ENCODE data around the gene STARD13. TPM values are rescaled to one million over a fixed set of nuclear protein-coding genes. Genes with fewer than 3 reads are reported as not detected.
"Not testable (repeated sequence)": the region's sequence is repeated elsewhere in the genome, so short reads cannot be mapped to it uniquely, and the experiment has no call there.

STARD13 gene
- total and polyA plus RNA-seq, 4 donors: 2.7 to 15.3 (median 5.7) TPM

- Histone ChIP-seq H3K27me3 (ENCODE audit: control insufficient read depth in 4 of 4, insufficient read depth in 4 of 4, low read length in 3 of 4) (no peaks in the 10 kb centered on the region), H3K9ac (ENCODE audit: low read depth in 1 of 2, low read length in 2 of 2) (no peak overlapping the region), H3K36me3 (ENCODE audit: control insufficient read depth in 4 of 4, insufficient read depth in 3 of 4, low read depth in 1 of 4, low read length in 3 of 4) (peaks cover 0 to 10% (median 4%) of the 10 kb centered on the region in 4 donors), H3K27ac (ENCODE audit: low read depth in 1 of 2, low read length in 2 of 2) (no peak overlapping the region), H3K9me3 (ENCODE audit: control insufficient read depth in 4 of 4, low read length in 3 of 4) (peaks cover 0 to 2% (median 0%) of the 10 kb centered on the region in 4 donors), H3K4me1 (ENCODE audit: control insufficient read depth in 4 of 4, insufficient read depth in 4 of 4, low read length in 3 of 4) (peaks cover 2 to 16% (median 14%) of the 10 kb centered on the region in 4 donors), H3K4me3 (ENCODE audit: low read depth in 1 of 3, low read length in 3 of 3) (no peak overlapping the region)
- DNase-seq (ENCODE audit: low spot score): no peak
- 98% methylated on average over 2 of the region's 2 CpGs for WGBS
- TF ChIP-seq, protein P1, sequence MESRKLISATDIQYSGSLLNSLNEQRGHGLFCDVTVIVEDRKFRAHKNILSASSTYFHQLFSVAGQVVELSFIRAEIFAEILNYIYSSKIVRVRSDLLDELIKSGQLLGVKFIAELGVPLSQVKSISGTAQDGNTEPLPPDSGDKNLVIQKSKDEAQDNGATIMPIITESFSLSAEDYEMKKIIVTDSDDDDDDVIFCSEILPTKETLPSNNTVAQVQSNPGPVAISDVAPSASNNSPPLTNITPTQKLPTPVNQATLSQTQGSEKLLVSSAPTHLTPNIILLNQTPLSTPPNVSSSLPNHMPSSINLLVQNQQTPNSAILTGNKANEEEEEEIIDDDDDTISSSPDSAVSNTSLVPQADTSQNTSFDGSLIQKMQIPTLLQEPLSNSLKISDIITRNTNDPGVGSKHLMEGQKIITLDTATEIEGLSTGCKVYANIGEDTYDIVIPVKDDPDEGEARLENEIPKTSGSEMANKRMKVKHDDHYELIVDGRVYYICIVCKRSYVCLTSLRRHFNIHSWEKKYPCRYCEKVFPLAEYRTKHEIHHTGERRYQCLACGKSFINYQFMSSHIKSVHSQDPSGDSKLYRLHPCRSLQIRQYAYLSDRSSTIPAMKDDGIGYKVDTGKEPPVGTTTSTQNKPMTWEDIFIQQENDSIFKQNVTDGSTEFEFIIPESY (IDR thresholded peaks at IDR 0.05): no peak
- no peak for TF ChIP-seq JUND (IDR thresholded peaks at IDR 0.05)
- TF ChIP-seq RXRA (IDR thresholded peaks at IDR 0.05): no peak
- no peak for TF ChIP-seq FOXA1 (IDR thresholded peaks at IDR 0.05)
- TF ChIP-seq, protein P2, sequence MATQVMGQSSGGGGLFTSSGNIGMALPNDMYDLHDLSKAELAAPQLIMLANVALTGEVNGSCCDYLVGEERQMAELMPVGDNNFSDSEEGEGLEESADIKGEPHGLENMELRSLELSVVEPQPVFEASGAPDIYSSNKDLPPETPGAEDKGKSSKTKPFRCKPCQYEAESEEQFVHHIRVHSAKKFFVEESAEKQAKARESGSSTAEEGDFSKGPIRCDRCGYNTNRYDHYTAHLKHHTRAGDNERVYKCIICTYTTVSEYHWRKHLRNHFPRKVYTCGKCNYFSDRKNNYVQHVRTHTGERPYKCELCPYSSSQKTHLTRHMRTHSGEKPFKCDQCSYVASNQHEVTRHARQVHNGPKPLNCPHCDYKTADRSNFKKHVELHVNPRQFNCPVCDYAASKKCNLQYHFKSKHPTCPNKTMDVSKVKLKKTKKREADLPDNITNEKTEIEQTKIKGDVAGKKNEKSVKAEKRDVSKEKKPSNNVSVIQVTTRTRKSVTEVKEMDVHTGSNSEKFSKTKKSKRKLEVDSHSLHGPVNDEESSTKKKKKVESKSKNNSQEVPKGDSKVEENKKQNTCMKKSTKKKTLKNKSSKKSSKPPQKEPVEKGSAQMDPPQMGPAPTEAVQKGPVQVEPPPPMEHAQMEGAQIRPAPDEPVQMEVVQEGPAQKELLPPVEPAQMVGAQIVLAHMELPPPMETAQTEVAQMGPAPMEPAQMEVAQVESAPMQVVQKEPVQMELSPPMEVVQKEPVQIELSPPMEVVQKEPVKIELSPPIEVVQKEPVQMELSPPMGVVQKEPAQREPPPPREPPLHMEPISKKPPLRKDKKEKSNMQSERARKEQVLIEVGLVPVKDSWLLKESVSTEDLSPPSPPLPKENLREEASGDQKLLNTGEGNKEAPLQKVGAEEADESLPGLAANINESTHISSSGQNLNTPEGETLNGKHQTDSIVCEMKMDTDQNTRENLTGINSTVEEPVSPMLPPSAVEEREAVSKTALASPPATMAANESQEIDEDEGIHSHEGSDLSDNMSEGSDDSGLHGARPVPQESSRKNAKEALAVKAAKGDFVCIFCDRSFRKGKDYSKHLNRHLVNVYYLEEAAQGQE (IDR thresholded peaks at IDR 0.05): no peak
- no peak for TF ChIP-seq GABPA (IDR thresholded peaks at IDR 0.05 in 1 of 2, conservative IDR thresholded peaks at IDR 0.05 in 1 of 2)
- no peak for TF ChIP-seq HNF4G (IDR thresholded peaks at IDR 0.05)
- no peak for TF ChIP-seq TAF1 (conservative IDR thresholded peaks at IDR 0.05)
- no peak for TF ChIP-seq HNF4A (conservative IDR thresholded peaks at IDR 0.05)
- TF ChIP-seq, protein P3, sequence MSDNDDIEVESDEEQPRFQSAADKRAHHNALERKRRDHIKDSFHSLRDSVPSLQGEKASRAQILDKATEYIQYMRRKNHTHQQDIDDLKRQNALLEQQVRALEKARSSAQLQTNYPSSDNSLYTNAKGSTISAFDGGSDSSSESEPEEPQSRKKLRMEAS (IDR thresholded peaks at IDR 0.05): no peak
- no peak for TF ChIP-seq RAD21 (IDR thresholded peaks at IDR 0.05)
- TF ChIP-seq SP1 (IDR thresholded peaks at IDR 0.05): no peak
- no peak for TF ChIP-seq YY1 (IDR thresholded peaks at IDR 0.05)
- TF ChIP-seq NR2F2 (IDR thresholded peaks at IDR 0.05): no peak
These were observed 121.2 kb downstream of the STARD13 start for GRCh38 chr13:33164331-33164730.

DNA sequence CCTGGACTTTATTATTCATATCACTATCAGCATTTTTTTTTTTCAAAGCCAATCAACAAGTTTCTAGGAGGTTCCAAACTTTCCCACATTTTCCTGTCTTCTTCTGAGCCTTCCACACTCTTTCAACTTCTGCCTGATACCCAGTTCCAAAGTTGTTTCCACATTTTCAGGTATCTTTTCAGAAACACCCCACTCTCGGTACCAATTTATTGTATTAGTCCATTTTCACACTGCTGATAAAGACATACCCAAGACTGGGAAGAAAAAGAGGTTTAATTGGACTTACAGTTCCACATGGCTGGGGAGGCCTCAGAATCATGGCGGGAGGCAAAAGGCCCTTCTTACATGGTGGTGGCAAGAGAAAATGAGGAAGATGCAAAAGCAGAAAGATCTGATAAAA, 122.8 kb downstream of the STARD13 start:
- 95% methylated on average over 2 of the region's 2 CpGs for WGBS
- not testable (repeated sequence) for H3K4me3 ChIP-seq (ENCODE audit: low read depth in 1 of 3, low read length in 3 of 3); H3K27ac ChIP-seq (ENCODE audit: low read depth in 1 of 2, low read length in 2 of 2); DNase-seq (ENCODE audit: low spot score); H3K4me1 ChIP-seq (ENCODE audit: control insufficient read depth in 4 of 4, insufficient read depth in 4 of 4, low read length in 3 of 4); H3K27me3 ChIP-seq (ENCODE audit: control insufficient read depth in 4 of 4, insufficient read depth in 4 of 4, low read length in 3 of 4); H3K9me3 ChIP-seq (ENCODE audit: control insufficient read depth in 4 of 4, low read length in 3 of 4); H3K9ac ChIP-seq (ENCODE audit: low read depth in 1 of 2, low read length in 2 of 2)
- H3K36me3 ChIP-seq (ENCODE audit: control insufficient read depth in 4 of 4, insufficient read depth in 3 of 4, low read depth in 1 of 4, low read length in 3 of 4): peaks cover 0 to 10% (median 7%) of the 10 kb centered on the region in 4 donors

- H3K9me3 ChIP-seq (ENCODE audit: control insufficient read depth in 4 of 4, low read length in 3 of 4): peaks cover 0 to 2% (median 0%) of the 10 kb centered on the region in 4 donors
- H3K4me1 ChIP-seq (ENCODE audit: control insufficient read depth in 4 of 4, insufficient read depth in 4 of 4, low read length in 3 of 4): no peaks in the 10 kb centered on the region
- H3K27ac ChIP-seq (ENCODE audit: low read depth in 1 of 2, low read length in 2 of 2): no peak overlapping the region
- H3K27me3 ChIP-seq (ENCODE audit: control insufficient read depth in 4 of 4, insufficient read depth in 4 of 4, low read length in 3 of 4): no peaks in the 10 kb centered on the region
- no peak overlapping the region for H3K4me3 ChIP-seq (ENCODE audit: low read depth in 1 of 3, low read length in 3 of 3)
- WGBS: 87% methylated on average over 8 of the region's 8 CpGs
- H3K9ac ChIP-seq (ENCODE audit: low read depth in 1 of 2, low read length in 2 of 2): no peak overlapping the region
- peaks cover 0 to 8% (median 3%) of the 10 kb centered on the region in 4 donors for H3K36me3 ChIP-seq (ENCODE audit: control insufficient read depth in 4 of 4, insufficient read depth in 3 of 4, low read depth in 1 of 4, low read length in 3 of 4)
- no peak for DNase-seq (ENCODE audit: low spot score)
- TF ChIP-seq, protein P1 (IDR thresholded peaks at IDR 0.05): no peak
- TF ChIP-seq, protein P4, sequence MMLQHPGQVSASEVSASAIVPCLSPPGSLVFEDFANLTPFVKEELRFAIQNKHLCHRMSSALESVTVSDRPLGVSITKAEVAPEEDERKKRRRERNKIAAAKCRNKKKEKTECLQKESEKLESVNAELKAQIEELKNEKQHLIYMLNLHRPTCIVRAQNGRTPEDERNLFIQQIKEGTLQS (IDR thresholded peaks at IDR 0.05): no peak
- TF ChIP-seq HNF4G (IDR thresholded peaks at IDR 0.05) (no peak), JUND (IDR thresholded peaks at IDR 0.05) (no peak), FOXA1 (IDR thresholded peaks at IDR 0.05) (no peak), SP1 (IDR thresholded peaks at IDR 0.05) (no peak), CTCF (IDR thresholded peaks at IDR 0.05; ENCODE audit: low read depth, low read length, missing input control) (no peak)
These were observed 126.7 kb downstream of the STARD13 start for GRCh38 chr13:33158816-33159215.

Measured in liver (tissue), 9 donors.